AG09309 (cell line): ENCODE results near the gene PFDN1.

Source experiments
- DNase-seq: peaks from one replicate; pipeline ENCODE4 v3.0.0-alpha.2; 2010; ENCODE audit warnings: low read depth
- H3K4me3 ChIP-seq: 2 replicates; pipeline ENCODE4 v1.5.1; 2011; ENCODE audit warnings: mild to moderate bottlenecking, low read depth, low read length, moderate library complexity; ENCODE audit not compliant: control insufficient read depth
- CTCF ChIP-seq: IDR thresholded peaks from 2 replicates; pipeline ENCODE4 v1.5.1; 2011; ENCODE audit warnings: mild to moderate bottlenecking, low read depth, low read length, inconsistent platforms; ENCODE audit not compliant: insufficient read depth, control insufficient read depth; ENCODE audit errors: missing control alignments

The PFDN1 gene

DNA sequence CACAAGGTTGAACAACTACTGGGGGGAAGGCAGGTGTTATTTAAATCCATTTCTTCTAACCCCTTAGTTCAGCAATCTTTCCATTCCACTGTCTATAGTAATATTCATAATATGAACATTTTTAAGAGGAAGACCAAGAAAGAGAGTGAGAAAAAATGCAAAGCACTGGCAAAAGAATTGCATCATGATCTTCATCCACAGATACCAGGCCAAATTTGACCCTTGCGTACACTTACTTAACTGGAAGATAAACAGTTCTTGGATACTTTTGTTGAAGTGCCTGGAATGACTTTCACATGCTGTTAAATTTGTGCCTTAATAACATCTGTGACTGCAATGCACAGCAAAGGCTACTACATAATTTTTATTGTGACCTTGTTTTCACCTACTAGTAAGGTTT, 1.8 kb downstream of the PFDN1 start:
- H3K4me3 ChIP-seq: no peak overlapping the region
- no peak for TF ChIP-seq CTCF
- DNase-seq: no peak

DNA sequence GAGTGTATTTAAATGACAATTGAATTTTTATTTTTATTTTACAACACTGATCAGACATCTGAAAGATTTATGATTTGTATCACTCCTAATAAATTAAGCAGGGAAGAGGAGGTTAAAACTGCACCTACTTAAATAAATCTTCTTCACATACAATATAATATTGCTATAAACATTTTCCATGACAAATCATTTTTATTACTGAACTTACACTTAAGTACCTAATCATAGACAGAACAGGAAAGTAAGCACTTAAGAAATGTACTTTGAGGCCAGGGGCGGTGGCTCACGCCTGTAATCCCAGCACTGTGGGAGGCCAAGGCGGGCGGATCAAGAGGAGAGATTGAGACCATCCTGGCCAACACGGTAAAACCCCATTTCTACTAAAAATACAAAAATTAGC, 3.8 kb downstream of the PFDN1 start:
- no peak overlapping the region for H3K4me3 ChIP-seq
- no peak for TF ChIP-seq CTCF
- no peak for DNase-seq

DNA sequence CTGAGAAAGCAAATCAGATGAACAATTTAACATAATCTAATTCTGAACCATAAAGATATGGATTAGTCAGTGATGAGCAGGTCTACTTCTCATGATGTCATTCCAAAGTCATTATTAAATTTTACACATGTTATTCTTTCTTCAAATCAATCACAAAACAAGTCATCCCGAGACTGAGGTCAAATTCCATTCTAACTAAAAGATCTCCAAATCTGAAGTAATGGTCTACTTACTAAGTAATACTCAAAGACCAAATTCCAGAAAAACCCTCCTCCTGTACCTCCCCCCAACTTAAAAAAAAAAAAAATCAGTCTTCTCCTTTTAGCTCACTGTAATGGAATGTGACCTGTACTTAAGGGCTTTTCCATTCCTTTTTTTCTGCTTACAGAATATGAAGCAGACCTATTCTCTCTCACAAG, 4.7 kb downstream of the PFDN1 start:
- DNase-seq: no peak
- no peak for TF ChIP-seq CTCF
- no peak overlapping the region for H3K4me3 ChIP-seq

DNA sequence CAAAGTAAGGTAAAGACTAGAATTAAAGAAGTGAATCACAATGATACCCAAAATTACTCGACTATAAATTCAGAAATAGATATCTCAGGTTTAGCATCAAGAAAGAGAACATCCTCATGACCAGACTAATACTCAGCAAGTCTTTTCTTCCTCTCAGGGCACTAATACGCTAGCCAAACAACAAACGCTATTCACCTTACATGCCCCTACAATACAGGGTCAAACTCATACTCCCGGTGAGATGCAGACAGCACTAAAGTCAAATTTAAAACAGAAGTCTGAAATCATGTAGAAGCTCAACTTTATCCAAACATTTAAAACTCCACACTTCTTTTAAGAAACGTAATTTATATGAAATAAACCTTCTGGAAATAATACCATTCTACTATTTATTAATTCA, 5.6 kb downstream of the PFDN1 start:
- DNase-seq: no peak
- no peak overlapping the region for H3K4me3 ChIP-seq
- no peak for TF ChIP-seq CTCF

DNA sequence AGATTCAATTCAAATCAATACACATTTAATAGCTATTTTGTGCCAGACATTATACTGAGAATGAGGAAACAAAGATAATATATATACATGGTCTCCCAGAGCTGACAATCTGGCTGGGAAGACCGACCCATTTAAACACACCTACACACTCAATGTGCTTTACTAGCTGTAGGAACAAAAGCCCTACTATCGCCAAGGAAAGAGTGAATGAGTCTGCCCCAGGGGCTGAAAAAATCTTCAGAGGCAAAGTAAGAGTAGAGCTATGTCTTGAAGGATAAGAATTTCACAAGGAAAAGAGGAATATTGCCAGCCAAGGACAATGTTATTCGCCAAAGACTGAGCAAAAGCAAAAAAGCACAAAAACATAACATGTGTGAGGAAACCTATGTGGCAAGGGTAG, 6.6 kb downstream of the PFDN1 start:
- H3K4me3 ChIP-seq: no peak overlapping the region
- DNase-seq: no peak
- no peak for TF ChIP-seq CTCF

DNA sequence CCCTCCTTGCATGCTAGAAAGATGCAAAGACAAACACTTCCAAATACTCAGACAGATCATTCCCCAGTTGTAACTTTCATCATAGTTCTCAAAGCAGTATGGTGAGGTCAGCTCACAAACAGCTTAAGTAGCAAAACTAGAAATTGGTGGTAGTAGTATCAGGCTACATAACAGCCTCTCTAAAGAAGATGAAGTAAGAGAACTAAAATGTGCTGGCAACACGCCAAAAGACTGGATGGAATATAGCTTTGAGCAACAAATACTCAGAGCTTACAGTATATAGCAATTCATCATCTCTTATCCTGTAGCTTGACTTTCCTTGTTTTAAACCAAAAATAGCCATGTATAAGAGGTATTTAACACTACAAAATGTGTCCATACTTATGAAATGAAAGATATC, 7.5 kb downstream of the PFDN1 start:
- no peak overlapping the region for H3K4me3 ChIP-seq
- TF ChIP-seq CTCF: no peak
- DNase-seq: peak; percentile 67

- no peak for DNase-seq
- H3K4me3 ChIP-seq: no peak overlapping the region
- TF ChIP-seq CTCF: no peak
Observed at GRCh38 chr5:140294753-140295152, 8.1 kb downstream of the PFDN1 start.
